CD4-positive, alpha-beta T cell treated with Interleukin-15 for 1 hour (primary cell): ENCODE data around the gene C22orf15.
A peak's percentile ranks its signal among the peaks of the same experiment; 100 is the strongest.
"Not testable (repeated sequence)": the region's sequence is repeated elsewhere in the genome, so short reads cannot be mapped to it uniquely, and the experiment has no call there.

ENCODE experiments used
- DNase-seq: peaks from one replicate; pipeline ENCODE4 v3.0.0-alpha.2; 2020

Gene C22orf15

GRCh38 chr22:23762842-23763578 is at the start of gene C22orf15:
C22orf15 (plus strand) TSS chr22:23762990; CDS start chr22:23763307, 317 bp downstream.
- DNase-seq = no peak

- DNase-seq = no peak
These were observed 48.8 kb upstream of the C22orf15 start for GRCh38 chr22:23713696-23714595.

GRCh38 chr22:23714596-23715578 is 47.9 kb upstream of the C22orf15 start:
- DNase-seq = no peak

GRCh38 chr22:23715806-23716375 is 46.9 kb upstream of the C22orf15 start:
- DNase-seq = no peak

DNA sequence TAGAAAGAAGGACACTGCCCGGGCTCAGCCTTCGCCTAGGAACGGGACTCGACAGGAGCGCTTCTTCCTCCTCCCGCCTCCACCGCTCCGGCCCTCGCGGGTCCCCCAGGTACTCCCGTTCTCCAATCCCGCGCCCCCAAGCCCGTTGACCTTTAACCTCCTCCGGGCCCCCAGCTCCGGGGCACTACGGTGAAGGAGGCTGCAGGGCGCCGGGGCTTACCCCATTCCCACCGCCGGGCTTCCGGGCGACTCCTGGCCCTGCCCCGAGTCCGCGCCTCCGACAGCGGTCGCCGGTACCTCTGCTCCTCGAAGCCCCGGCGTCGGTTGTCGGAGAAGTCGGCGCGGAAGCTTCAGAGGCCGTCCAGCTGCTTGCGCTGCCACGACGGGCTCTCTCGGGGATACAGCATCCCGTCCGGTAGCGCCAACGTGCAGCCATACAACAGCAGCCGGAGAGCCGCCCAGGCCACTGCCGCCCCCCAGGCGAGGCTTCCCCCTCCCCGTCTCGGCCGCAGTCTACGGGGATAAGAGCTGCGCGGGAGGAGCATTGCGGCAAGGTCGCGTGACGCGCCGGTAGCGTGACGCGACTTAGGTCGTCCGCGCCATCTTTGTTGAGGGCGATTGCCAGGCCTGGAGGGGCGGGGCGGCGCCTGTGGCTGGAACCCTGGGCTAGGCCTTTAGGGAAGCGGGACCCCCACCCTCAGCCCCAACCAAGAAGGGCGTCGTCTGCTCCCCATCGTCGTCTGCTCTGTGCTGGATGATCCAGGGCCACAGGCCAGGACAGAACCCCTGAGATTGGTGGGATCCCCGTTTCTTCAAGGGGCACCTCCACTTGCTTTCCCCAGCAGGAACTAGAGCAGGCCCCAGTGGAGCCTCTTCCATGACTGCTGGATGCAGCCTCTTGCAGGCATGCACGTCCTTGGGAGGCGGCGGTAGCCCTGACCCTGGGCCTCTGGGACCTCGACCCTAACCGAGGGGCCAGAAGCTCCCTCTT is 45.7 kb upstream of the C22orf15 start:
- DNase-seq = peak; percentile 85

- no peak for DNase-seq
These were observed 44.2 kb upstream of the C22orf15 start for GRCh38 chr22:23718371-23719165.

- DNase-seq = no peak
These were observed 41.9 kb upstream of the C22orf15 start for GRCh38 chr22:23720855-23721254.

GRCh38 chr22:23722160-23722559 is 40.6 kb upstream of the C22orf15 start:
- no peak for DNase-seq

GRCh38 chr22:23722724-23723123 is 40.1 kb upstream of the C22orf15 start:
- DNase-seq = no peak

- not testable (repeated sequence) for DNase-seq
These were observed 34.7 kb upstream of the C22orf15 start for GRCh38 chr22:23728108-23728507.

GRCh38 chr22:23737696-23738095 is 25.1 kb upstream of the C22orf15 start:
- no peak for DNase-seq

- DNase-seq = no peak
These were observed 20.1 kb upstream of the C22orf15 start for GRCh38 chr22:23742505-23743264.

DNA sequence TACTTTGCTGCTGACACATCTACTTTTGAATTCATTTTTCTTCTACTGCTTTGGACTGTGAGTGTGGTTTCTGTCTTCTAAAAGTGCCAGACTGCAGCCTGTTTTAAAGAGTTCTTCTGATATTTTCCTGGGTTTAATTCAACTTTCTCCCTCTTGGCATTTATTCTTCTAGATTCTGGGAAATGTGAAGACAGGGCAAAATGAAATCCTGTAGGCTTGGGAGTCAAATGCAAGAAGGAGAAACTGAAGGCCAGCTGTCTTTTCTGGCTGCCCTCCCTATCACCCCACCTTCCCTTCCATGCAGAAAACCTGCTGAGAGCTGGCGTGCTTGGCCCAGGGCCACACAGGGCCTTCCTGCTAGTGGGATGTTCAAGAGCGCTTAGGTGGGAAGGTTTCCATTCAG is 19.5 kb upstream of the C22orf15 start:
- DNase-seq = no peak

GRCh38 chr22:23744001-23744400 is 18.8 kb upstream of the C22orf15 start:
- DNase-seq = no peak

GRCh38 chr22:23744485-23744884 is 18.3 kb upstream of the C22orf15 start:
- no peak for DNase-seq

- DNase-seq = no peak
These were observed 17.0 kb upstream of the C22orf15 start for GRCh38 chr22:23745791-23746190.

DNA sequence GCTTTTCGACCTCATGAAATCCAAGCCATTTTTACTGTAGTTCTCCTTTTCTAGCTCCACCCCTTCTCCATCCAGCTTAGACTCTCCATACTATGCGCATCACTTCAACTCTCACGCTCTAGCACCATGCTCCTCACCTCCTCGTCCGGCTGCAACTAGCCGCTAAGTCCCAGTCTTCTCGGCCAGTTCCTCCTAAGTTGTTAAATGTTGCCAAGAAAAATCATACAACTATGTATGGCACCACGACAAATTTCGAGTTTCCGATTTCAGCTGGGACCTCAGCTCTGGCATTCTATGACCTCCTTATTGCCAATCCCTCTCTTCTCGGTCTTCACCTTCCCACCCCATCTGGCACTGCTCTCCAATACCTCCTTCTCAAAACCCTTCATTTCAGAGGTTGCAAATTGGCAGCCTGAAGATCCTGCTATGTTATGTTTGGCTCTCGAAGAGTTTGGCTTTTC is 12.9 kb upstream of the C22orf15 start:
- DNase-seq = no peak

GRCh38 chr22:23750367-23750713 is 12.4 kb upstream of the C22orf15 start:
- DNase-seq = no peak

DNA sequence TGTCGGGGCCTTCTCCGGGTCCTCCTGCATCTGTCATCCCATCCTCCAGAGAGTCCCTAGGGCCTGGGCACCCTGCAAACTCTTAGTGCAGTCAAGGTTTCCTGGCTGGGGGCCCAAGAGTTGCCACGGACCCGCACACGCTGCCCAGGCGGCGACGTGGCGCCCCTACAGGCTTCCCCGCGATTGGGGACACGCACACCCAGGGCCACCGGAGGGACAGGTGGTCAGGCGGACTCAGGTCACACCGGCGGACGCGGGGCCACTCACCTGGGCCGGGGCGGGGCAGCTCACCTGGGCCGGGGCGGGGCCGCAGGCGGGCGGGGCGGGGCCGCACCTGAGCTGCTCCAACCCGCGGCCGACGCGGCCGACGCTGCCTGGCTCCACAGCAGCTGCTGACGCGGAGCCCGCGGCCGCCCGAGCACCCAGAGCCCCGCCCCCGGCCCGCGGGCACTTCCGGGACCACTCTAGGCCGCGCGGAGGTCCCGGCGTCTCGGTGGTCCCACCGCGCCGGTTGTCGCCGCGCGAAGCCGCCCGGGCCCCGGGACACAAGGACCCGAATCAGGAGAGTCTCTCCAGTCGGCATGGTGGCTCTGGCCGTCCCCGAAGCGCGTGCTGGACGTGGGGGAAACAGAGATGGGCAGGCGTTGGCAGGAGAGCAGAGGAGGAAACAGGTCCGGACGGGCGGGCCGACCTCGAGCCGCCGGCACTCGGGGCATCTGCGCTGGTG is 11.9 kb upstream of the C22orf15 start, which contains the start of gene ZNF70:
ZNF70 (minus strand) TSS at position 399 of the 727 bp plus-strand sequence. CDS start 5,972 bp downstream, outside the sequence.
- peak; percentile 90 for DNase-seq
